SU-DHL-6 (cell line): Measurements from ENCODE around the gene EME1.

Experiments
- H2AFZ ChIP-seq: fragments of 200-600 bp; sonication (generic); 2 replicates; pipeline ENCODE4 v1.6.1; 2014; ENCODE audit warnings: low read depth, mild to moderate bottlenecking, moderate library complexity, mixed read lengths, antibody characterized with exemption, low read length; ENCODE audit not compliant: severe bottlenecking
- H3F3A ChIP-seq: fragments of 200-600 bp; shearing (Covaris generic); 2 replicates; pipeline ENCODE4 v1.6.0; 2016; ENCODE audit warnings: antibody characterized with exemption, mild to moderate bottlenecking; ENCODE audit not compliant: insufficient read depth
- H3K27ac ChIP-seq: fragments of 200-600 bp; sonication (generic); 2 replicates; pipeline ENCODE4 v1.5.1; 2016; ENCODE audit warnings: low read depth, mild to moderate bottlenecking, low read length, moderate library complexity, mixed read lengths
- H3K27me3 ChIP-seq: fragments of 200-600 bp; sonication (generic), shearing (Covaris generic); 2 replicates; pipeline ENCODE4 v1.6.0; 2014; ENCODE audit warnings: mild to moderate bottlenecking, low read length
- H3K36me3 ChIP-seq: fragments of 200-600 bp; sonication (generic); 2 replicates; pipeline ENCODE4 v1.6.1; 2014; ENCODE audit warnings: mild to moderate bottlenecking, low read length, mixed read lengths
- H3K4me2 ChIP-seq: fragments of 300-600, 200-600 bp; shearing (Covaris generic), sonication (generic); 2 replicates; pipeline ENCODE4 v1.6.0; 2014; ENCODE audit warnings: low read length, low read depth, mild to moderate bottlenecking; ENCODE audit not compliant: poor library complexity, severe bottlenecking
- H3K4me3 ChIP-seq: fragments of 200-600 bp; sonication (generic); 2 replicates; pipeline ENCODE4 v1.5.1; 2014; ENCODE audit warnings: antibody characterized with exemption, low read length, mild to moderate bottlenecking, mixed read lengths; ENCODE audit not compliant: insufficient read depth, poor library complexity, severe bottlenecking
- H3K79me2 ChIP-seq: fragments of 200-600 bp; sonication (generic); 2 replicates; pipeline ENCODE4 v1.6.1; 2014; ENCODE audit warnings: mild to moderate bottlenecking, low read length, moderate library complexity; ENCODE audit not compliant: insufficient read depth
- H3K9ac ChIP-seq: fragments of 200-600 bp; sonication (generic); 2 replicates; pipeline ENCODE4 v1.7.0; 2014; ENCODE audit warnings: mild to moderate bottlenecking, low read length
- H3K9me2 ChIP-seq: fragments of 200-600 bp; sonication (generic); replicated peaks from 2 replicates; pipeline ENCODE4 v1.6.1; 2014; ENCODE audit warnings: low read length; ENCODE audit not compliant: insufficient read depth
- H3K9me3 ChIP-seq: fragments of 200-600 bp; sonication (generic); 2 replicates; pipeline ENCODE4 v1.6.1; 2014; ENCODE audit warnings: low read length, mixed read lengths; ENCODE audit not compliant: insufficient read depth
- H4K20me1 ChIP-seq: fragments of 200-600 bp; sonication (generic); 2 replicates; pipeline ENCODE4 v1.6.1; 2014; ENCODE audit warnings: low read depth, mild to moderate bottlenecking, antibody characterized with exemption, low read length, moderate library complexity, mixed read lengths
- CTCF ChIP-seq: fragments of 200-600 bp; sonication (generic); IDR thresholded peaks from one replicate; pipeline ENCODE4 v1.5.1; 2017; ENCODE audit warnings: antibody characterized with exemption, mild to moderate bottlenecking, low read length, moderate library complexity; ENCODE audit not compliant: insufficient read depth, poor library complexity, severe bottlenecking
- EZH2phosphoT487 ChIP-seq: fragments of 200-600 bp; sonication (generic), shearing (Covaris generic); conservative IDR thresholded peaks from 2 replicates; pipeline ENCODE4 v1.6.1; 2018; ENCODE audit warnings: mild to moderate bottlenecking, antibody characterized with exemption, low read length, moderate library complexity, mixed read lengths

Gene EME1

GRCh38 chr17:50345432-50346312, 27.4 kb upstream of the EME1 start, which contains the start of gene XYLT2:
TSS of gene XYLT2 (plus strand) at chr17:50346126. CDS start at chr17:50346141, 15 bp downstream.
- H2AFZ ChIP-seq, result peak within 1 kb of the TSS; percentile 94
- no peaks in the 10 kb centered on the region for H4K20me1 ChIP-seq
- peak within 1 kb of the TSS; percentile 67 for H3K4me2 ChIP-seq
- H3K27ac ChIP-seq, result no peak within 1 kb of the TSS
- no peaks in the 10 kb centered on the region for H3K9me2 ChIP-seq
- TF ChIP-seq EZH2phosphoT487 (no peak), CTCF (no peak)
- 0 out of 2 replicates have a peak, but pooled peaks cover 8% of the 10 kb centered on the region for H3K79me2 ChIP-seq
- H3F3A ChIP-seq, result no peaks in the 10 kb centered on the region
- peak within 1 kb of the TSS; percentile 81 for H3K9ac ChIP-seq
- peak within 1 kb of the TSS; percentile 73 for H3K4me3 ChIP-seq
- H3K27me3 ChIP-seq, result no peaks in the 10 kb centered on the region
- no peaks in the 10 kb centered on the region for H3K36me3 ChIP-seq
- no peaks in the 10 kb centered on the region for H3K9me3 ChIP-seq

GRCh38 chr17:50346313-50347116, 26.5 kb upstream of the EME1 start:
- Histone ChIP-seq H3K9ac (peak overlapping the region; percentile 81), H3K4me3 (peak overlapping the region; percentile 73), H4K20me1 (no peaks in the 10 kb centered on the region), H3K36me3 (no peaks in the 10 kb centered on the region), H2AFZ (peak overlapping the region; percentile 29), H3K9me2 (no peaks in the 10 kb centered on the region), H3K27ac (no peak overlapping the region), H3K4me2 (peak overlapping the region; percentile 60), H3K79me2 (0 out of 2 replicates have a peak, but pooled peaks cover 8% of the 10 kb centered on the region), H3F3A (no peaks in the 10 kb centered on the region), H3K9me3 (no peaks in the 10 kb centered on the region), H3K27me3 (no peaks in the 10 kb centered on the region)
- TF ChIP-seq CTCF, result no peak
- TF ChIP-seq EZH2phosphoT487, result no peak

GRCh38 chr17:50347117-50347893, 25.7 kb upstream of the EME1 start:
- H3K4me2 ChIP-seq, result peak overlapping the region; percentile 60
- H3K36me3 ChIP-seq, result no peaks in the 10 kb centered on the region
- H3K27me3 ChIP-seq, result no peaks in the 10 kb centered on the region
- peak overlapping the region; percentile 73 for H3K4me3 ChIP-seq
- H3K9ac ChIP-seq, result peak overlapping the region; percentile 81
- H2AFZ ChIP-seq, result no peak overlapping the region
- no peak overlapping the region for H3K27ac ChIP-seq
- no peaks in the 10 kb centered on the region for H3F3A ChIP-seq
- no peaks in the 10 kb centered on the region for H3K9me3 ChIP-seq
- 0 out of 2 replicates have a peak, but pooled peaks cover 8% of the 10 kb centered on the region for H3K79me2 ChIP-seq
- H4K20me1 ChIP-seq, result no peaks in the 10 kb centered on the region
- no peak for TF ChIP-seq CTCF
- no peak for TF ChIP-seq EZH2phosphoT487
- H3K9me2 ChIP-seq, result no peaks in the 10 kb centered on the region
